NCI-H1417 treated with DMSO at 0.1 percent for 48 hours (cell line): ENCODE results near the gene SPRR2A.
"Not testable (repeated sequence)": the region's sequence is repeated elsewhere in the genome, so short reads cannot be mapped to it uniquely, and the experiment has no call there.

ENCODE experiments used
- DNase-seq: peaks from one replicate; lab custom pipeline; 2025; lab: John Stamatoyannopoulos, UW

The SPRR2A gene

DNA sequence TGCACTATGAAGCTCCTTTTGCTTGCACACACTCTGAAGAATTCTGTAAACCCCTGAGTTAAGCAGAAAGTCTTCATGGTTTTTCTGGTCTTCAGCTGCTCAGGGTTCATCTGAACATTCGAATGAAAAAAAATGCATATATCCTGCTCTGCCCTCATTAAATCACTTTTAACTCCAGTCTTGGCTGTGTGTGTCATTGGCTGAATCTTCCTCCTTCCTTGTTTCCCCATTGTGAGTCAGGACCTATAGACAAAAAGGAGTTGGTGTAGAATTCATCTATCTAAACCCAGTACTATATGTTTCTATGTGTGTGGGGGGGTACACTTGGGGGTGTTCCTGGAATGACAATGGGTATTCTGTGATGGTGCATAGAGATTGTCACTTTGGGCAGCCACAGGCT is 32.9 kb downstream of the SPRR2A start:
- no peak for DNase-seq

- DNase-seq = no peak
These were observed 34.2 kb downstream of the SPRR2A start for GRCh38 chr1:153023109-153023508.

GRCh38 chr1:153022340-153022739 is 35.0 kb downstream of the SPRR2A start:
- DNase-seq = not testable (repeated sequence)

- not testable (repeated sequence) for DNase-seq
These were observed 35.5 kb downstream of the SPRR2A start for GRCh38 chr1:153021829-153022228.

- not testable (repeated sequence) for DNase-seq
These were observed 46.0 kb downstream of the SPRR2A start for GRCh38 chr1:153011235-153011758.
